ENCODE measurements around the gene MPPED1.

- no peak for TF ChIP-seq CTCF (conservative IDR thresholded peaks at IDR 0.05)
- no peak for TF ChIP-seq ZFX (IDR thresholded peaks at IDR 0.05)
Observed at GRCh38 chr22:43464809-43465208, 53.0 kb downstream of the MPPED1 start.

Measured in C4-2B (cell line).